AG08396 (cell line): Measurements from ENCODE around the gene DAGLA.

Experiments
- DNase-seq: peaks from one replicate; pipeline ENCODE4 v3.0.0; 2012; ENCODE audit warnings: low spot score, mixed read lengths

Gene DAGLA

DNA sequence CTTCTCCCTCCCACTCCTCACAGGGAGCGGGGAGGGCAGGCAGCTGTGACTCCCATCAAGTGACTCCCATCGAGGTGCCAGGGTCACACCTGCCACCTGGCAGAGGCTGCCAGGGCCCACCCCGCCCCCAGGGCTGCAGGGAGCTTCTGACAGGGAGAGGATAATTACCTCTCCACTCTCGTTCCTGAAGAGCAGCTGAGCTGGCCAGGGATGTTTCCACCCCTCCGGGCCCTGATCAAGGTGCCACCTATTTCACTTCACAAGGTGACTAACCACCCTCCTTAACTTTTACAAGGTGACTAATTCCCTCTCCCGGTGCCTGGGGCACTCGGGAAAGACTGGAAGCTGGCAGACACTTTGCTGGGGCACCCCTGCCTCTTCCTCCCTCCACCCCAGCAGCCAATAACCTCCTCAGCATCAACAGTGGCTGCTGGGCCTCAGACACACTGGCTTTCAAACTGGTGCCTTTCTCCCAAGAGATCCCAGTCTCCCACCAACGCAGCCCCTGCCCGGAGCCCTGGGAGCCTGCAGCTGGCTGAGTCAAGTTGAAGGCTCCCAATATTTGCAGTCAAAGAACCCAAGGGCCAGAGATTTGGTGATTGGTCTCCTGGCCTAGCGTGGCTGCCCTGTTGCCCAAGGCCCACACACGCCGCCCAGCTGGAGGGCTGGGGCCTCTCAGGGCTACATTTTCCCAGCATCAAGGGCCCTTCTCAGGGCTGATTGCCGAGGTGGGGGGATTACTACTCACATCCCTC lies 50.2 kb downstream of the DAGLA start:
- no peak for DNase-seq

DNA sequence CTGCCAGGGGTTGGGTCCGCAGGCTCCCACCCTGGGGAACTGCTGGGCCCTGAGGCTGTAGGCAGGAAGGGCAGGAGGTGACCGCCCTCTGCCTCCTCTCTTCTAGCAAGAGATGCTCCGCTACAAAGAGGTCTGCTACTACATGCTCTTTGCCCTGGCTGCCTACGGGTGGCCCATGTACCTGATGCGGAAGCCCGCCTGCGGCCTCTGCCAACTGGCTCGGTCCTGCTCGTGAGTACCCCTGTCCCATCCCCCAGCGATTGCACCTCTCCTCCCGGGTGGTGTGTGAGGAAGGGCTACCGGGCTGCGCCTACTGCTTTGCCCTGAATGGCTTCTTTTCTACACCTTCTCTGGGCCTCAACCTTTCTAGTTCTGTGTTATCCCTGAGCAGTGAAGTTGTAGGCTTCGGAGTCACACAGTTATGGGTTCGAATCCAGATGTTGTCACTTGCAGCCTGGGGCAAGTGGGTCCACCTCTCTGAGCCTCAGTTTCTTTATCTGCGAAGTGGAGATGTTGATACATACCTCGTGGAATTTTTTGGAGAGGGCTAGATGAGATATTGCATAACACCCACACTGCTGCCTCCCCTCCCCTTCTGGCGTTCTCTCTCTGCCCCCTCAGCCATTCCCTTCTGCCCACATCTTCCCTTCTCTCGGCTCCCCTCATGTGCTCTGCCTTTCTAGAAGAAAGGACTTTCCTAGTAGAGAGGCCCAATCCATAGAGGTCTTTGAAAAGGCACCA lies 51.2 kb downstream of the DAGLA start:
- no peak for DNase-seq

DNA sequence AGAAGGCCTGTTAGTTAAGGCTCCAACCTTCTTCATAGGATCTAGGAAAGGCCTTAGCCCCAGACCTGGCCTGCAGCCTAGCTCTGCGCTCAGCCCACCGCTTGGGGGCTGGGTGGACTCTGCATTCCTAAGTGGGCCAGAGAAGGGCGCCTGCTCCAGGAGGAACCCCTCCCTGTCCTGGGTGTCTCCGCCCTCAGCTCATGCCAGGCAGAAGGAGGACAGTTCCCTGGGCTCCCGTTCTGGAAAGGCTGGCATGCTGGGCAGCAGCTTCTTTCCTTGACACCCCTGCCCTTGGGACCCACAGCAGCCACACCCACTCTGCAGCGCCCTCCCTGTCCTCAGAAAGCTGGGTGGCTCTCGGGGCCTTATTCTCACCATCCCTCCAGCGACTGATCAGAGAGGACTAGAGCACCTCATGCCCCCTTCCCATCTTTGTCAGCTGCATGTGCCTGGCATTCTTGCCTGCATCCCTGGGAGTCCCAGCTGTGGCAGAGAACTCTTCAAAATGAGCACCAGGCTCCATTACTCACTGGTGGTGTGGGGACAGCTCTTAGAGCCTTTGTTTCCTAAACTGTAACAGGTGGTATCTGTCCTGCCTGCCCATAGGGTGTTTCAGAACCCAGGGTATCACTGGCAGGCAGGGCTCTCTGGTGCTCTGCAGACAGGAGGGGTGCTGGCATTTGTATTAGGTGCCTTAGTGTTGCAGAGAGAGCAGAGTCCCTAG lies 51.9 kb downstream of the DAGLA start:
- DNase-seq, result no peak

DNA sequence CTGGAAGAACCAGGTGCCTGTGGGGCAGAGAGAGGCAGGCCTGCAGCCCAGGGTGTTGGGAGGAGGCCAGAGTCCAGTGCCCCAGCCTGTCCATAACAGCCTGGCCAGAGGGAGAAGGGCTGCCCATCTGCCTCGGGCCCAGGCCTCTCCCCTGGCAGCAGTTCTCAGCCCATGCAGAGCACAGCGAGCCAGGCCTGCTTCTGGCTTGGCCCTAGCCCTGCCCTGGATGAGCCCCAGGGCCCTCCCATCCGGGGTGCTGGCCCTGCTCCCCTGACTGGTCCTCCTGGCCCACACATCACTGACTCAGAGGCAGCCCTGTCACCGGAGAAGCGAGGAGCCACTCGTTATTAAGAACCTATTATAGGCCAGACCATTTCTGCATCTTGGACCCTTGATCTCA lies 52.5 kb downstream of the DAGLA start:
- DNase-seq, result peak; percentile 79

DNA sequence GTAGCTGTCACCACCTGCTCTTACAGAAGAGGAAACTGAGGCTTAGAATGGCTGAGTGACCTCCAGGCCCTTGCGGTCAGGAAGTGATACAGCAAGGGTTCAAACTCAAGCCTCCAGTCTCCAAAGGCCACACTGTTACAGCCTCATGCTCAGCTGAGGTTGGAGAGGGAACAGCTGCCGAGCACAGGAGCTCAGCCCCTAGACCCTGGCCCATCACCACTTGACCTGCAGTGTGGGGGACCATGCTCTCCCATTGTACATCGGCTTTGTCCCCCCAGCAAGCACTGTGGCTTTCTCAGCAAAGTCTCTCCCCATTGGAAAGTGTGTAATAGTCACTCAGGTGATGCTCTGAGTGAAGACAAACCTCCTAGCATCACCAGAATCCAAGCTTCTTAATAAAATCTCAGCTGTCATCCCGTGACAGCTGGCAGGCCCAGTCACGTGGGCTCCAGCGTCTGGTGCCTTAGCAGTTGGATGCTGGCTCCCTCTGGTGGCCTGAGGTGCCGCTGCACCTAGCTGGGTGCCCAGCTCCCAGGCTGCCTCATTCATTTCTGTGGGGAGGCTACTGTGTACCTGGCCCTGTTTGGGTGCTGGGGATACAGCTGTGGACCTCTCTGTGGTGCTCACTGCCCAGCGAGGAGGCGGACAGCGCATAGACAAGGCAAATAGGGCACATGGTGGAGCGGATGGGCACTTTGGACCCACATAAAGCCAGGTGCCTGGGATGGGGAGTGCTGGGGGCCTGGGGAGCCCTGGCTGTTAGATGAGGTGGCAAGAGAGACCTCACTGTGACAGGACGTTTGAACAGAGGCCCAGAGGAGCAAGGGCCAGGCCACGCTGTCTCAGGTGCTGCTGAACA lies 53.2 kb downstream of the DAGLA start:
- peak; percentile 96 for DNase-seq

DNA sequence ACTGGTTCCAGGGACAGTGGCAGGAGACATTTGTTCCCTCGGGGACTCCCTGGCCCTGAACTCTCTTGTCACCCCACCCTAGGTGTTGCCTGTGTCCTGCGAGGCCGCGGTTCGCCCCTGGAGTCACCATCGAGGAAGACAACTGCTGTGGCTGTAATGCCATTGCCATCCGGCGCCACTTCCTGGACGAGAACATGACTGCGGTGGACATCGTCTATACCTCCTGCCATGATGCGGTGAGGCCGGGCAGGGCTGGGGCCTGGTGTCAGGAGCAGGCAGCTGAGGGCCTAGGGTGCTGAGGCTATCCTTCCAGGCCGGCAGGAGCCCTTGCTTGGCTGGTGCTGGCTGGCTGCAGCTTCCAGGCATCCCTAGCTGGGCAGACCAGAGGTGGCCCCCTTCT lies 54.6 kb downstream of the DAGLA start:
- DNase-seq, result no peak

GRCh38 chr11:61735391-61735790 lies 55.2 kb downstream of the DAGLA start:
- DNase-seq, result no peak

DNA sequence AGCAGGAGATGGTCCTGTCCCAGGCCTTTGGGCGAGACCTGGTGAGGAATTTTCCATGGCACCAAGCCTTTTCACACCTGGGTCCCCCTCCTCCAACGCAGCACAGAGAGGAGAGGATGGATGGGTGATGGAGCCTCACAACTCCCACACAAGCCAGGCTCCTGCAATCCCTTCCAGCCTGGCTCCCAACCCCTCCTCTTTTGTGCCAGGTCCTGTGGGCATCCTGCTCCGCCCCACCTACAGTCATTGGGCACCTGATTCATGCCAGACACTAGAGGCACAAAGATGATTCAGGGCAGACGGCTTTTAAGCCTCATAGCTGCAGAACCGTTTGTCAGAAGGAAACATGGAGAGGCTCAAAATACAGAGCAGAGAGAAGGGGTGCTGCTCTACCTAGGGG lies 56.1 kb downstream of the DAGLA start:
- no peak for DNase-seq

DNA sequence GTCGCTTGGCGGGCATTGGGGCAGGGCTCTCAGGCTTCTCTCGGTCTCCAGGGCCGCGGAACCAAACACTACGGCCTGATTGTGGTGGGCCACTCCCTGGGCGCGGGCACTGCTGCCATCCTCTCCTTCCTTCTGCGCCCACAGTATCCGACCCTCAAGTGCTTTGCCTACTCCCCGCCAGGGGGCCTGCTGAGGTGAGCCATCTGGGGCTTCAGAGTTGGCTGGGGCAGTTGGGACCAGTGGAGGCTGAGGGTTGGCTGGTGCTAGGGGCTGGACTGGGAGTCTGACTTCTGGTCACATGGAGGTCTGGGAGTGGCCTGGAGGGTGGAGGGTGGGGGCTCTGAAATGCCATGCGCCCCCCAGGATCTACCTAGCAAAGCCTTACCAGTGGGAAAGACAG lies 56.9 kb downstream of the DAGLA start:
- DNase-seq, result no peak

DNA sequence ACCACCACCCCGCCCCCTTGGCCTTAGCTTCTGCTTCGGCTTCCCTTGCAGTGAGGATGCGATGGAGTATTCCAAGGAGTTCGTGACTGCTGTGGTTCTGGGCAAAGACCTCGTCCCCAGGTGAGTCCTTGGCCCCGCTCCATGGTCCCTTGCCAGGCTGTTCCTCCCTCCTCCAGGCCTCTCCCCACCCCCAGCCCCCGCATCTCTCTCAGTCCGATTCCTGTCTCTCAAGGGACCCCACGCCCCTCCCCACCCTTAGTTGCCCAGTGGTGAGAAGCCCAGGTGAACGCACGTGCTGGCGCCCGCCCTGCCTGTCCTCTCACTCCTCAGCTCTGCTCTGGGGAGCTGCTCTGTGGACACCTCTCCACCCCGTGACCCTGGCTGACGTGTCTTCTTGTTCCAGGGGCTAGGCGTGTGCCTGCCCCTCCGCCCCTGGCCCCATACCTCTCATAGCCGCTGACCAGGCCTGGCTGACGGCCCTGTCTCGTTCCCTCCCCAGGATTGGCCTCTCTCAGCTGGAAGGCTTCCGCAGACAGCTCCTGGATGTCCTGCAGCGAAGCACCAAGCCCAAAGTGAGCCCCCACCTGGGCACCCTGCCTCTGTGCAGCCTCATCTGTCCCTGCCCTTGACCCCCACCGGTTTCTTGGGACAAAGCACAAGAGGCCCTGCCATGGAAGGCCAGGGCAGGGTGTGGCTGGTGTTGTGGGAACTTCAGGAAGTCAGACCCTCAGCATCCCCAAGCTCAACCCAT lies 57.6 kb downstream of the DAGLA start:
- DNase-seq, result no peak

- no peak for DNase-seq
Measured at GRCh38 chr11:61738776-61739175, 58.6 kb downstream of the DAGLA start.

DNA sequence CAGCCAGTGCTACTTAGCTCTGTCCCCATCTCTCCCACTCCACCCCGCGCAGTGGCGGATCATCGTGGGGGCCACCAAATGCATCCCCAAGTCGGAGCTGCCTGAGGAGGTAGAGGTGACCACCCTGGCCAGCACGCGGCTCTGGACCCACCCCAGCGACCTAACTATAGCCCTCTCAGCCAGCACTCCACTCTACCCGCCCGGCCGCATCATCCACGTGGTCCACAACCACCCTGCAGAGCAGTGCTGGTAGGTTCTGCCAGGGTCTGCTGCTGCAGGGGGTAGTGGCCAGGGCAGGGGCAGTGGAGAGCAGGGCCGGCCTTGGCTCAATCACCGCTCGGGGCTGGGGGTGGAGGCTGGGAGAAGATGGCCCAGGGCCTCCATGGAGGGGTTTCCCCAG lies 59.2 kb downstream of the DAGLA start:
- DNase-seq, result no peak

GRCh38 chr11:61739966-61740365 lies 59.8 kb downstream of the DAGLA start:
- DNase-seq, result no peak

- no peak for DNase-seq
Measured at GRCh38 chr11:61742391-61742790, 62.2 kb downstream of the DAGLA start.

- DNase-seq, result no peak
Measured at GRCh38 chr11:61743486-61744095, 63.4 kb downstream of the DAGLA start.

DNA sequence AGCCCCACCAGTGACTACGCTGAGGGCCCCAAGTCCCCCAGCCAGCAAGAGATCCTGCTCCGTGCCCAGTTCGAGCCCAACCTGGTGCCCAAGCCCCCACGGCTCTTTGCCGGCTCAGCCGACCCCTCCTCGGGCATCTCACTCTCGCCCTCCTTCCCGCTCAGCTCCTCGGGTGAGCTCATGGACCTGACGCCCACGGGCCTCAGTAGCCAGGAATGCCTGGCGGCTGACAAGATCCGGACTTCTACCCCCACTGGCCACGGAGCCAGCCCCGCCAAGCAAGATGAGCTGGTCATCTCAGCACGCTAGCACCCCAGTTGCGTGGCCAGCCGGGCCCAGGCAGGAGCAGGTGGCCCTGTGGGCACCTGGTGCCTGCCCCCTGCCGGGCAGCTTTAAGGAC lies 64.0 kb downstream of the DAGLA start:
- DNase-seq, result no peak

GRCh38 chr11:61744609-61745156 lies 64.5 kb downstream of the DAGLA start:
- no peak for DNase-seq

DNA sequence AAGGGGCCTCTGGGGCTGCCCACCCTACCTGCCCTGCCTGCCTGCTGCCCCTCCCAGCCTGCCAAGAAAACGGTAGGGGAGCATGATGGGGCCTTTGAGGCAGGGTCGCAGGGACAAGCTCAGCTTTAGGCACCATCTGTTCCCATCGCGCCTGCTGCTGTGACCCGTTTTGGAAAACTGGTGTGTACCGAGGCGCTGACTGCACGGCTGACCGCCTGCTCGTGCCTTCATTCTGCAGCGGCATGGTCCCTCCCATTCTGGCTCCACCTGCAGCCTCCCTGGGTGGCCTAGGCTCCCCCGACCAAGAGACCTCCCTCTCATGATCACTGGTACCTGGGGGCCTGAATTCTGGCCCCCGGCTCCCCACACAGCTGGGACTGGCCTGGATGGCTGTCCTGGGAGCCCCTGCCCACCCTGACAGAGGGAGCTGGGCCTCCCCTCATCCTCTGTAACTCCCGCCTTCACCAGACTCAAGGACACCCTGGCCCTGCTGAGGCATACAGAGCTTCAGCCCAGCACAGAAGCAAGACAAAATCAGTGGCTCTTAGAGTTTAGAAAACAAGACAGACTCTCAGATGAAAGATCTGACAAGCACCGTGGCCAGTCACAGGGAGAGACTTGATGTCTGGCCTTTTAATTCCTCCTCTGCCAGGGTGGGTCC lies 65.7 kb downstream of the DAGLA start:
- DNase-seq, result no peak

GRCh38 chr11:61746442-61747191 lies 66.4 kb downstream of the DAGLA start:
- no peak for DNase-seq
